Upper lobe of left lung (tissue), 6 donors: ENCODE results near the gene ANKDD1A. TPM values are rescaled to one million over a fixed set of nuclear protein-coding genes. Genes with fewer than 3 reads are reported as not detected.

ENCODE experiments used
- ATAC-seq, 2 donors: fragments of 200-7000 bp; cut with Tn5 transposase; one replicate each; pipeline ENCODE4 v1.9.1; 2022; ENCODE audit warnings: mild to moderate bottlenecking in 2 of 2, moderate library complexity in 2 of 2; ENCODE audit not compliant: low FRiP score in 2 of 2
- DNase-seq, 2 donors: peaks; one replicate each; pipeline ENCODE4 v3.0.0-alpha.2; 2019 to 2020
- H3K27ac ChIP-seq, 4 donors: fragments of 200-600 bp; sonication (generic); one replicate each; pipeline ENCODE4 v1.5.1; 2016 to 2019
- H3K27me3 ChIP-seq, 4 donors: fragments of 200-600 bp; sonication (generic); one replicate each; pipeline ENCODE4 v1.5.1; 2017 to 2019
- H3K36me3 ChIP-seq, 4 donors: fragments of 200-600 bp; sonication (generic); one replicate each; pipeline ENCODE4 v1.5.1; 2016 to 2019
- H3K4me1 ChIP-seq, 4 donors: fragments of 200-600 bp; sonication (generic); one replicate each; pipeline ENCODE4 v1.5.1; 2018 to 2019
- H3K4me3 ChIP-seq, 4 donors: fragments of 200-600 bp; sonication (generic); one replicate each; pipeline ENCODE4 v1.5.1; 2017 to 2019; ENCODE audit warnings: mild to moderate bottlenecking in 2 of 4, moderate library complexity in 1 of 4
- H3K9me3 ChIP-seq, 4 donors: fragments of 200-600 bp; sonication (generic); one replicate each; pipeline ENCODE4 v1.5.1; 2018 to 2019
- EP300 ChIP-seq, 4 donors: sonication (generic); formaldehyde crosslinking; IDR thresholded peaks; one replicate each; pipeline ENCODE4 v1.5.1; 2017; ENCODE audit warnings: antibody characterized with exemption in 4 of 4, control low read depth in 2 of 4
- POLR2A ChIP-seq, 4 donors: fragments of 450-650 bp; IDR thresholded peaks; one replicate each; pipeline ENCODE4 v1.5.1; 2016 to 2017; ENCODE audit warnings: antibody characterized with exemption in 4 of 4, mild to moderate bottlenecking in 2 of 4
- POLR2AphosphoS5 ChIP-seq, 2 donors: sonication (generic); formaldehyde crosslinking; IDR thresholded peaks; one replicate each; pipeline ENCODE4 v1.5.1; 2017; ENCODE audit warnings: antibody characterized with exemption in 2 of 2
- WGBS, 2 donors: methylation state at CpG; one replicate each; pipeline ENCODE4 v1.1.5; 2017 to 2018; 5-methylcytosine and 5-hydroxymethylcytosine counted together
- total RNA-seq, 6 donors: library from RNA; depleted of rRNA in 4 of 6; stranded (reverse); fragments of >200 nt in 4 of 6; gene quantifications; one replicate each; pipeline versions ENCODE4 v1.1.0 to v1.2.1, GENCODE V29; 2016 to 2021
- TF ChIP-seq, protein P1 (sequence below), 6 experiments: fragments of 450-650 bp in 4 of 6; fragments of 200-600 bp in 2 of 6; sonication (generic) in 2 of 6; IDR thresholded peaks; one replicate each; pipeline ENCODE4 v1.5.1; 2016 to 2019; ENCODE audit warnings: antibody characterized with exemption in 6 of 6
- donor health status: DM: no; HTN: no; CAD: no; lungs with moderate emphysema.
- donor health status: DM: no; HTN: yes; CAD: no; lungs with severe emphysema.

The ANKDD1A gene
- total RNA-seq, 6 donors from 2014 or later = 4.8 to 13.1 (median 6.2) TPM

- DNase-seq (no peak), ATAC-seq (no peak)
- 53 to 71% methylated on average over 6 of the region's 6 CpGs for WGBS, 2 donors
Observed at GRCh38 chr15:64950888-64951287, 39.2 kb downstream of the ANKDD1A start.

DNA sequence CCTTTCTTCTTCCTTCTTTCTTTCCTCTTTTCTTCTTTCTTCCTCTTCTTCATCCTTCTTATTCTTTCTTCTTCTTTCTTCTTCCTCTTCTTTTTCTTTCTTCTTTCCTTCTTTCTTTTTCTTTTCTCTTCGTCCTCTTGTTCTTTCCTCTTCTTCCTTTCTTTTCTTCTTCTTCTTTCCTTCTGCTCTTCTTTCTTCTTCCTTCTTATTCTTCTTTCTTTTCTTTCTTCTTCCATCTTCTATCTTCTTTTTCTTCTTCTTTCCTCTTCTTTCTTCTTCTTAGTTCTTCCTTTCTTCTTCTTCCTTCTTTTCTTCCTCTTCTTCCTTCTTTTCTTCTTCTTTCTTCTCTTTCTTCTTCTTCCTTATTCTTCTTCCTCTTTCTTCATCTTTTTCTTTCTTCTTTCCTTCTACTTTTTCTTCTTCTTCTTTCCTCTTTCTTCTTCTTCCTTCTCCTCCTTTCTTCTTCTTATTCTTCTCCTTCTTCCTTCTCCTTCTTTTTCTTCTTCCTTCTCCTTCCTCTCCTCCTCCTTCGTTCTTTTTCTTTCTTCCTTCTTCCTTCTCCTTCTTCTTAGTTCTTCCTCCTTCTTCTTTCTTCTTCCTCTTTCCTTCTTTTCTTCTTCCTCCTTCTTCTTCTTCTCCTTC is 40.2 kb downstream of the ANKDD1A start:
- no peaks in the 10 kb centered on the region for H3K27me3 ChIP-seq
- peaks cover 3 to 24% (median 17%) of the 10 kb centered on the region in 4 donors for H3K36me3 ChIP-seq
- ATAC-seq (no peak), DNase-seq (no peak)
- H3K4me3 ChIP-seq = no peak overlapping the region
- no peak overlapping the region for H3K27ac ChIP-seq
- no peaks in the 10 kb centered on the region for H3K9me3 ChIP-seq
- H3K4me1 ChIP-seq = no peaks in the 10 kb centered on the region
- no peak for TF ChIP-seq EP300 (IDR thresholded peaks at IDR 0.05)
- TF ChIP-seq, protein P1, sequence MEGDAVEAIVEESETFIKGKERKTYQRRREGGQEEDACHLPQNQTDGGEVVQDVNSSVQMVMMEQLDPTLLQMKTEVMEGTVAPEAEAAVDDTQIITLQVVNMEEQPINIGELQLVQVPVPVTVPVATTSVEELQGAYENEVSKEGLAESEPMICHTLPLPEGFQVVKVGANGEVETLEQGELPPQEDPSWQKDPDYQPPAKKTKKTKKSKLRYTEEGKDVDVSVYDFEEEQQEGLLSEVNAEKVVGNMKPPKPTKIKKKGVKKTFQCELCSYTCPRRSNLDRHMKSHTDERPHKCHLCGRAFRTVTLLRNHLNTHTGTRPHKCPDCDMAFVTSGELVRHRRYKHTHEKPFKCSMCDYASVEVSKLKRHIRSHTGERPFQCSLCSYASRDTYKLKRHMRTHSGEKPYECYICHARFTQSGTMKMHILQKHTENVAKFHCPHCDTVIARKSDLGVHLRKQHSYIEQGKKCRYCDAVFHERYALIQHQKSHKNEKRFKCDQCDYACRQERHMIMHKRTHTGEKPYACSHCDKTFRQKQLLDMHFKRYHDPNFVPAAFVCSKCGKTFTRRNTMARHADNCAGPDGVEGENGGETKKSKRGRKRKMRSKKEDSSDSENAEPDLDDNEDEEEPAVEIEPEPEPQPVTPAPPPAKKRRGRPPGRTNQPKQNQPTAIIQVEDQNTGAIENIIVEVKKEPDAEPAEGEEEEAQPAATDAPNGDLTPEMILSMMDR (IDR thresholded peaks at IDR 0.05) = no peak
- no peak for TF ChIP-seq POLR2A (IDR thresholded peaks at IDR 0.05)
- TF ChIP-seq POLR2AphosphoS5 (IDR thresholded peaks at IDR 0.05) = no peak
- WGBS, 2 donors = 89 to 90% methylated on average over 2 of the region's 2 CpGs

More at GRCh38 chr15:64950888-64951287, 39.2 kb downstream of the ANKDD1A start:
- Histone ChIP-seq H3K4me3 (no peak overlapping the region), H3K27ac (no peak overlapping the region), H3K27me3 (no peaks in the 10 kb centered on the region), H3K9me3 (no peaks in the 10 kb centered on the region), H3K4me1 (no peaks in the 10 kb centered on the region), H3K36me3 (peaks cover 0 to 15% (median 11%) of the 10 kb centered on the region in 4 donors)
- TF ChIP-seq POLR2A (IDR thresholded peaks at IDR 0.05) (no peak), EP300 (IDR thresholded peaks at IDR 0.05) (no peak)

GRCh38 chr15:64954395-64954794 is 42.7 kb downstream of the ANKDD1A start:
- no peaks in the 10 kb centered on the region for H3K4me1 ChIP-seq
- H3K9me3 ChIP-seq = no peaks in the 10 kb centered on the region
- H3K4me3 ChIP-seq = no peak overlapping the region
- H3K36me3 ChIP-seq = peaks cover 5 to 43% (median 28%) of the 10 kb centered on the region in 4 donors
- ATAC-seq (no peak), DNase-seq (no peak)
- no peak overlapping the region for H3K27ac ChIP-seq
- TF ChIP-seq, protein P1 (IDR thresholded peaks at IDR 0.05) = no peak
- TF ChIP-seq EP300 (IDR thresholded peaks at IDR 0.05) (no peak), POLR2AphosphoS5 (IDR thresholded peaks at IDR 0.05) (no peak), POLR2A (IDR thresholded peaks at IDR 0.05) (no peak)
- 78% methylated on average over 2 of the region's 3 CpGs for WGBS, 2 donors
- H3K27me3 ChIP-seq = no peaks in the 10 kb centered on the region

GRCh38 chr15:64959128-64959527 is 47.4 kb downstream of the ANKDD1A start:
- WGBS, 2 donors = 94 to 95% methylated on average over 9 of the region's 9 CpGs
- no peak for DNase-seq
- H3K36me3 ChIP-seq = peaks cover 29 to 91% (median 70%) of the 10 kb centered on the region in 4 donors

DNA sequence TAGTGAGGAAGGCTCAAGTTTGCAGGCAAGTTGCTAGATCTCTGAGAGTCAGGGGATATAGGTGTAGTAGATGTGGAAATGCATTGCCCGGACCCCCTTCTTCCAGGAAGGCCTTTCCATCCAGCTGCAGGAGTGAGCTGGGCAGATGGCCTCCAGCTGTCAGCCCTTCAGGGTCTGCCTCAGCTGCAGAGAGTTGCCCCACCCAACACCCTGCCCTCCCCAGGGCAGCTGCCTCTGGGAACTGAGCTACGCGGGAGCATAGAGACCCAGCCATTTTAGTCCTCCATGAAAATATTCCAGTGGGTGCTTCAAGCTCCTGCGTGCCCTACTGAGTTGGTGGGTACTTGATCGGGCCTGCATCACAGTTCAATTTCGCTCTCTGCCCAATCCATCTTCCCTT is 48.5 kb downstream of the ANKDD1A start:
- H3K27ac ChIP-seq = no peak overlapping the region
- H3K36me3 ChIP-seq = peaks cover 37 to 100% (median 79%) of the 10 kb centered on the region in 4 donors
- no peaks in the 10 kb centered on the region for H3K4me1 ChIP-seq
- no peaks in the 10 kb centered on the region for H3K9me3 ChIP-seq
- ATAC-seq (no peak), DNase-seq (no peak)
- TF ChIP-seq, protein P1 (IDR thresholded peaks at IDR 0.05) = no peak
- no peak for TF ChIP-seq POLR2AphosphoS5 (IDR thresholded peaks at IDR 0.05)
- TF ChIP-seq EP300 (IDR thresholded peaks at IDR 0.05) = no peak
- TF ChIP-seq POLR2A (IDR thresholded peaks at IDR 0.05) = no peak
- no peak overlapping the region for H3K4me3 ChIP-seq
- 96% methylated on average over 6 of the region's 6 CpGs for WGBS, 2 donors
- no peaks in the 10 kb centered on the region for H3K27me3 ChIP-seq

More at GRCh38 chr15:64959128-64959527, 47.4 kb downstream of the ANKDD1A start:
- Histone ChIP-seq H3K9me3 (no peaks in the 10 kb centered on the region), H3K4me3 (no peak overlapping the region), H3K27me3 (no peaks in the 10 kb centered on the region), H3K27ac (no peak overlapping the region), H3K4me1 (no peaks in the 10 kb centered on the region)
- no peak for ATAC-seq
- TF ChIP-seq, protein P1 (IDR thresholded peaks at IDR 0.05) = no peak
- TF ChIP-seq POLR2A (IDR thresholded peaks at IDR 0.05) (no peak), POLR2AphosphoS5 (IDR thresholded peaks at IDR 0.05) (no peak), EP300 (IDR thresholded peaks at IDR 0.05) (no peak)
